HG02938 (cell line): ENCODE measurements around the gene TRAF2.

Experiments
- ATAC-seq: cut with Tn5 transposase; IDR thresholded peaks from one replicate; pipeline ENCODE4 v1.9.1; 2021; ENCODE audit warnings: mild to moderate bottlenecking, moderate library complexity; ENCODE audit not compliant: unreplicated experiment

Gene TRAF2

GRCh38 chr9:136846376-136847087, 39.8 kb upstream of the TRAF2 start:
- no peak for ATAC-seq

GRCh38 chr9:136847088-136847825, 39.1 kb upstream of the TRAF2 start:
- ATAC-seq: no peak

- no peak for ATAC-seq
Observed at GRCh38 chr9:136847826-136848392, 38.4 kb upstream of the TRAF2 start.

- ATAC-seq: no peak
Observed at GRCh38 chr9:136848393-136849037, 37.8 kb upstream of the TRAF2 start.

- ATAC-seq: peak; percentile 70
Observed at GRCh38 chr9:136849038-136849959, 37.0 kb upstream of the TRAF2 start, which contains the start of gene PHPT1. TSS of gene PHPT1 (plus strand) at chr9:136849409. CDS start at chr9:136849431, 22 bp downstream.

- ATAC-seq: no peak
Observed at GRCh38 chr9:136849960-136850865, 36.1 kb upstream of the TRAF2 start.

- no peak for ATAC-seq
Observed at GRCh38 chr9:136850866-136851775, 35.2 kb upstream of the TRAF2 start.

GRCh38 chr9:136851941-136852663, 34.2 kb upstream of the TRAF2 start, which contains the start of gene MAMDC4:
TSS of gene MAMDC4 (plus strand) at chr9:136852346. CDS start at chr9:136852417, 71 bp downstream.
- ATAC-seq: no peak

GRCh38 chr9:136852664-136853595, 33.4 kb upstream of the TRAF2 start:
- ATAC-seq: no peak

GRCh38 chr9:136853596-136854112, 32.7 kb upstream of the TRAF2 start:
- no peak for ATAC-seq

GRCh38 chr9:136854113-136854841, 32.0 kb upstream of the TRAF2 start:
- ATAC-seq: no peak

GRCh38 chr9:136854842-136855460, 31.4 kb upstream of the TRAF2 start:
- ATAC-seq: no peak

GRCh38 chr9:136855461-136856078, 30.7 kb upstream of the TRAF2 start:
- ATAC-seq: no peak

- no peak for ATAC-seq
Observed at GRCh38 chr9:136856079-136856476, 30.2 kb upstream of the TRAF2 start.
